Islet of Langerhans (tissue), 1 donor: Measurements from ENCODE around the gene PKNOX2.

ENCODE experiments used
- FAIRE-seq: peaks from one replicate; lab custom pipeline; 2011; peaks lifted over from hg19 to GRCh38; lab: Jason Lieb, UNC

Gene PKNOX2

GRCh38 chr11:125314276-125315078 lies 149.9 kb downstream of the PKNOX2 start:
- no peak for FAIRE-seq

- FAIRE-seq: no peak
Measured at GRCh38 chr11:125315079-125315740, 150.7 kb downstream of the PKNOX2 start.

GRCh38 chr11:125317416-125317815 lies 152.9 kb downstream of the PKNOX2 start:
- no peak for FAIRE-seq

GRCh38 chr11:125319649-125320048 lies 155.1 kb downstream of the PKNOX2 start:
- FAIRE-seq: no peak

- FAIRE-seq: no peak
Measured at GRCh38 chr11:125320347-125321076, 156.0 kb downstream of the PKNOX2 start.

GRCh38 chr11:125322289-125322688 lies 157.7 kb downstream of the PKNOX2 start:
- FAIRE-seq: no peak

GRCh38 chr11:125325196-125325595 lies 160.6 kb downstream of the PKNOX2 start:
- no peak for FAIRE-seq

GRCh38 chr11:125326126-125326525 lies 161.6 kb downstream of the PKNOX2 start:
- FAIRE-seq: no peak

GRCh38 chr11:125327518-125328224 lies 163.1 kb downstream of the PKNOX2 start:
- FAIRE-seq: no peak

- no peak for FAIRE-seq
Measured at GRCh38 chr11:125328225-125328580, 163.7 kb downstream of the PKNOX2 start.

GRCh38 chr11:125329786-125330185 lies 165.2 kb downstream of the PKNOX2 start:
- no peak for FAIRE-seq

- FAIRE-seq: no peak
Measured at GRCh38 chr11:125330462-125331325, 166.1 kb downstream of the PKNOX2 start.

GRCh38 chr11:125331357-125332035 lies 166.9 kb downstream of the PKNOX2 start:
- no peak for FAIRE-seq

- no peak for FAIRE-seq
Measured at GRCh38 chr11:125332821-125333220, 168.3 kb downstream of the PKNOX2 start.

GRCh38 chr11:125333354-125334073 lies 169.0 kb downstream of the PKNOX2 start:
- no peak for FAIRE-seq

GRCh38 chr11:125335106-125335505 lies 170.6 kb downstream of the PKNOX2 start:
- FAIRE-seq: no peak

GRCh38 chr11:125337836-125338834 lies 173.6 kb downstream of the PKNOX2 start:
- no peak for FAIRE-seq

- FAIRE-seq: no peak
Measured at GRCh38 chr11:125338886-125339811, 174.6 kb downstream of the PKNOX2 start.
